Liver (tissue), 9 donors: Measurements from ENCODE around the gene PKN2. TPM values are rescaled to one million over a fixed set of nuclear protein-coding genes. Genes with fewer than 3 reads are reported as not detected.

Source experiments
- DNase-seq: peaks from one replicate; pipeline ENCODE4 v3.0.0-alpha.2; 2017; ENCODE audit warnings: low spot score
- H3K27ac ChIP-seq, 2 donors: one replicate each; pipeline ENCODE4 v1.7.0; 2013; ENCODE audit warnings: inconsistent platforms in 2 of 2, low read length in 2 of 2, control low read depth in 1 of 2, low read depth in 1 of 2, mild to moderate bottlenecking in 1 of 2
- H3K27me3 ChIP-seq, 4 donors: one replicate each; pipeline versions ENCODE4 v1.6.1 to v1.7.0; 2013; ENCODE audit warnings: low read length in 3 of 4, inconsistent platforms in 1 of 4, mild to moderate bottlenecking in 1 of 4, moderate library complexity in 1 of 4; ENCODE audit not compliant: control insufficient read depth in 4 of 4, insufficient read depth in 4 of 4
- H3K36me3 ChIP-seq, 4 donors: one replicate each; pipeline versions ENCODE4 v1.6.1 to v1.7.0; 2013; ENCODE audit warnings: low read length in 3 of 4, mild to moderate bottlenecking in 3 of 4, low read depth in 1 of 4, moderate library complexity in 1 of 4; ENCODE audit not compliant: control insufficient read depth in 4 of 4, insufficient read depth in 3 of 4
- H3K4me1 ChIP-seq, 4 donors: one replicate each; pipeline versions ENCODE4 v1.6.1 to v1.7.0; 2013; ENCODE audit warnings: low read length in 3 of 4, mild to moderate bottlenecking in 3 of 4, moderate library complexity in 1 of 4; ENCODE audit not compliant: control insufficient read depth in 4 of 4, insufficient read depth in 4 of 4
- H3K4me3 ChIP-seq, 3 donors: one replicate each; pipeline versions ENCODE4 v1.6.1 to v1.7.0; 2013; ENCODE audit warnings: low read length in 3 of 3, control low read depth in 1 of 3, low read depth in 1 of 3, mild to moderate bottlenecking in 1 of 3
- H3K9ac ChIP-seq, 2 donors: one replicate each; pipeline ENCODE4 v1.7.0; 2013; ENCODE audit warnings: low read length in 2 of 2, mild to moderate bottlenecking in 2 of 2, moderate library complexity in 2 of 2, control low read depth in 1 of 2, low read depth in 1 of 2
- H3K9me3 ChIP-seq, 4 donors: one replicate each; pipeline versions ENCODE4 v1.6.1 to v1.7.0; 2013; ENCODE audit warnings: low read length in 3 of 4; ENCODE audit not compliant: control insufficient read depth in 4 of 4
- EGR1 ChIP-seq, 2 donors: IDR thresholded peaks; 2 replicates each; pipeline ENCODE4 v1.6.1; 2016 to 2018; ENCODE audit warnings: antibody characterized with exemption in 2 of 2, low read depth in 2 of 2
- FOXA1 ChIP-seq: IDR thresholded peaks from 2 replicates; pipeline ENCODE4 v1.6.1; 2016; ENCODE audit warnings: antibody characterized with exemption
- FOXA2 ChIP-seq: IDR thresholded peaks from 2 replicates; pipeline ENCODE4 v1.6.1; 2016; ENCODE audit warnings: antibody characterized with exemption
- GABPA ChIP-seq, 2 donors: IDR thresholded peaks in 1 of 2; conservative IDR thresholded peaks in 1 of 2; 2 replicates each; pipeline ENCODE4 v1.6.1; 2016; ENCODE audit warnings: antibody characterized with exemption in 2 of 2, mild to moderate bottlenecking in 1 of 2, moderate library complexity in 1 of 2
- HNF4A ChIP-seq, 2 donors: conservative IDR thresholded peaks; 2 replicates each; pipeline ENCODE4 v1.6.1; 2016; ENCODE audit warnings: antibody characterized with exemption in 2 of 2, mild to moderate bottlenecking in 2 of 2
- JUND ChIP-seq, 2 donors: IDR thresholded peaks; 2 replicates each; pipeline ENCODE4 v1.6.1; 2016; ENCODE audit warnings: antibody characterized with exemption in 2 of 2
- MAX ChIP-seq: IDR thresholded peaks from 2 replicates; pipeline ENCODE4 v1.6.1; 2016; ENCODE audit warnings: antibody characterized with exemption
- NR2F2 ChIP-seq: IDR thresholded peaks from 2 replicates; pipeline ENCODE4 v1.6.1; 2016; ENCODE audit warnings: antibody characterized with exemption
- SP1 ChIP-seq: IDR thresholded peaks from 2 replicates; pipeline ENCODE4 v1.6.1; 2018; ENCODE audit warnings: antibody characterized with exemption, mild to moderate bottlenecking
- TAF1 ChIP-seq: conservative IDR thresholded peaks from 2 replicates; pipeline ENCODE4 v1.6.1; 2016; ENCODE audit warnings: antibody characterized with exemption, mild to moderate bottlenecking
- YY1 ChIP-seq: IDR thresholded peaks from 2 replicates; pipeline ENCODE4 v1.6.1; 2016; ENCODE audit warnings: antibody characterized with exemption, mild to moderate bottlenecking
- WGBS: extraction: QIAGEN DNeasy Blood & Tissue Kit; methylation state at CpG from one replicate; pipeline ENCODE4 v1.1.7; 2013; 5-methylcytosine and 5-hydroxymethylcytosine counted together
- polyA plus RNA-seq, 2 donors: library from polyadenylated mRNA; stranded (reverse) in 1 of 2; unstranded in 1 of 2; fragments of 200-250 nt in 1 of 2; fragments of >200 nt in 1 of 2; fragmentation: Nextera tagmentation in 1 of 2; extraction: Ambion mirVana in 1 of 2; gene quantifications; one replicate each; pipeline versions ENCODE4 v1.2.1 to v1.2.3, GENCODE V29; 2013 to 2015
- total RNA-seq, 2 donors: library from RNA; depleted of rRNA; stranded (reverse); fragments of >200 nt; gene quantifications; one replicate each; pipeline ENCODE4 v1.2.3, GENCODE V29; 2014
- TF ChIP-seq, protein P1 (sequence below): fragments of 150-350 bp; IDR thresholded peaks from 2 replicates; pipeline ENCODE4 v1.5.1; 2017; ENCODE audit warnings: improper control_type of control experiment, low read depth, low read length; ENCODE audit not compliant: missing input control
- TF ChIP-seq, protein P2 (sequence below): IDR thresholded peaks from 2 replicates; pipeline ENCODE4 v1.6.1; 2016; ENCODE audit warnings: antibody characterized with exemption
- TF ChIP-seq, protein P3 (sequence below): IDR thresholded peaks from 2 replicates; pipeline ENCODE4 v1.6.1; 2016; ENCODE audit warnings: antibody characterized with exemption
- donor health status: healthy.
- donor health status: healthy.
- donor health status: healthy.
- donor health status: healthy.
- donor health status: healthy.

The PKN2 gene
- total and polyA plus RNA-seq, 4 donors, result 4.4 to 20.7 (median 13.3) TPM

DNA sequence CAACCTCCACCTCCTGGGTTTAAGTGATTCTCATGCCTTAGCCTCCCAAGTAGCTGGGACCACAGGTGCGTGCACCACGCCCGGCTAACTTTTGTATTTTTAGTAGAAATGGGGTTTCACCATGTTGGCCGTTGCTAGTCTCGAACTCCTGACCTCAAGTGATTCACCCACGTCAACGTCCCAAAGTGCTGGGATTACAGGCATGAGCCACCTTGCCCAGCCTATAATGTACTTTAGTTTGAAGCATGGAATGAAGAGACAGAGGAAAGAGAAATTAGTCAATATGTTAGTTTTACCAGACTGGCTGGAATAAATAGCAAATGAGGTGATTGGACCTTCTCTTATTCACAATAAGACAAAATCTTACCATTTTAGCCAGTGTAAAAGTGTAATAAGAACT, 118.3 kb downstream of the PKN2 start:
- TF ChIP-seq MAX (no peak), FOXA2 (no peak), EGR1 (IDR thresholded peaks at IDR 0.05; ENCODE audit: low read depth in 2 of 2) (no peak), NR2F2 (no peak)
- Histone ChIP-seq H3K27ac (no peak overlapping the region), H3K9me3 (no peaks in the 10 kb centered on the region), H3K4me1 (no peaks in the 10 kb centered on the region), H3K9ac (no peak overlapping the region), H3K4me3 (no peak overlapping the region), H3K27me3 (no peaks in the 10 kb centered on the region), H3K36me3 (peaks cover 4 to 25% (median 15%) of the 10 kb centered on the region in 4 donors)
- DNase-seq, result no peak
- WGBS, result 97% methylated on average over 7 of the region's 7 CpGs

DNA sequence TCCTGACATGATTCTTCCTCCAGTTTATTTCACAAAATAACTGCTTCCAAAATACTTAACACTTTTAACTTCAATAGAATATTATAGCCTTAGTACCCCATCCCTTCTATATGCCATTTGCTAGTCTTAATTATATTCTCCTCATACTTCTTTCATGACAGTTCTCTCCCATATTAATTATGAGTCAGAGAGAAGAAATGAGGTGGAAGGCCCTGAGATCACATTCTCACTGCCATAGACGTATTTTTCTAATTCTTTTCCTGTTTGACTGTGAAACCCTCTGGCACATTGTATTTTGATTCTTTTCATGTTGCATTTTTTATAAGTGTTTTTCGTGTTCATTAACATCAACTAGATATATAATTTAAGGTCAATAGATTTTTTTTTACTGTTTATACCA, 118.9 kb downstream of the PKN2 start:
- Histone ChIP-seq H3K36me3 (peaks cover 2 to 25% (median 16%) of the 10 kb centered on the region in 4 donors), H3K4me3 (no peak overlapping the region), H3K27me3 (no peaks in the 10 kb centered on the region), H3K9ac (no peak overlapping the region), H3K9me3 (no peaks in the 10 kb centered on the region), H3K4me1 (no peaks in the 10 kb centered on the region), H3K27ac (no peak overlapping the region)
- DNase-seq, result no peak
- TF ChIP-seq YY1 (no peak), JUND (IDR thresholded peaks at IDR 0.05) (no peak), GABPA (IDR thresholded peaks at IDR 0.05 in 1 of 2, conservative IDR thresholded peaks at IDR 0.05 in 1 of 2) (no peak), FOXA1 (no peak), SP1 (no peak), EGR1 (IDR thresholded peaks at IDR 0.05; ENCODE audit: low read depth in 2 of 2) (no peak), MAX (no peak), TAF1 (no peak), FOXA2 (no peak)
- TF ChIP-seq, protein P1, sequence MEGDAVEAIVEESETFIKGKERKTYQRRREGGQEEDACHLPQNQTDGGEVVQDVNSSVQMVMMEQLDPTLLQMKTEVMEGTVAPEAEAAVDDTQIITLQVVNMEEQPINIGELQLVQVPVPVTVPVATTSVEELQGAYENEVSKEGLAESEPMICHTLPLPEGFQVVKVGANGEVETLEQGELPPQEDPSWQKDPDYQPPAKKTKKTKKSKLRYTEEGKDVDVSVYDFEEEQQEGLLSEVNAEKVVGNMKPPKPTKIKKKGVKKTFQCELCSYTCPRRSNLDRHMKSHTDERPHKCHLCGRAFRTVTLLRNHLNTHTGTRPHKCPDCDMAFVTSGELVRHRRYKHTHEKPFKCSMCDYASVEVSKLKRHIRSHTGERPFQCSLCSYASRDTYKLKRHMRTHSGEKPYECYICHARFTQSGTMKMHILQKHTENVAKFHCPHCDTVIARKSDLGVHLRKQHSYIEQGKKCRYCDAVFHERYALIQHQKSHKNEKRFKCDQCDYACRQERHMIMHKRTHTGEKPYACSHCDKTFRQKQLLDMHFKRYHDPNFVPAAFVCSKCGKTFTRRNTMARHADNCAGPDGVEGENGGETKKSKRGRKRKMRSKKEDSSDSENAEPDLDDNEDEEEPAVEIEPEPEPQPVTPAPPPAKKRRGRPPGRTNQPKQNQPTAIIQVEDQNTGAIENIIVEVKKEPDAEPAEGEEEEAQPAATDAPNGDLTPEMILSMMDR, result no peak
- TF ChIP-seq, protein P2, sequence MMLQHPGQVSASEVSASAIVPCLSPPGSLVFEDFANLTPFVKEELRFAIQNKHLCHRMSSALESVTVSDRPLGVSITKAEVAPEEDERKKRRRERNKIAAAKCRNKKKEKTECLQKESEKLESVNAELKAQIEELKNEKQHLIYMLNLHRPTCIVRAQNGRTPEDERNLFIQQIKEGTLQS, result no peak
- TF ChIP-seq, protein P3, sequence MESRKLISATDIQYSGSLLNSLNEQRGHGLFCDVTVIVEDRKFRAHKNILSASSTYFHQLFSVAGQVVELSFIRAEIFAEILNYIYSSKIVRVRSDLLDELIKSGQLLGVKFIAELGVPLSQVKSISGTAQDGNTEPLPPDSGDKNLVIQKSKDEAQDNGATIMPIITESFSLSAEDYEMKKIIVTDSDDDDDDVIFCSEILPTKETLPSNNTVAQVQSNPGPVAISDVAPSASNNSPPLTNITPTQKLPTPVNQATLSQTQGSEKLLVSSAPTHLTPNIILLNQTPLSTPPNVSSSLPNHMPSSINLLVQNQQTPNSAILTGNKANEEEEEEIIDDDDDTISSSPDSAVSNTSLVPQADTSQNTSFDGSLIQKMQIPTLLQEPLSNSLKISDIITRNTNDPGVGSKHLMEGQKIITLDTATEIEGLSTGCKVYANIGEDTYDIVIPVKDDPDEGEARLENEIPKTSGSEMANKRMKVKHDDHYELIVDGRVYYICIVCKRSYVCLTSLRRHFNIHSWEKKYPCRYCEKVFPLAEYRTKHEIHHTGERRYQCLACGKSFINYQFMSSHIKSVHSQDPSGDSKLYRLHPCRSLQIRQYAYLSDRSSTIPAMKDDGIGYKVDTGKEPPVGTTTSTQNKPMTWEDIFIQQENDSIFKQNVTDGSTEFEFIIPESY, result no peak
- 96% methylated on average over 2 of the region's 2 CpGs for WGBS

GRCh38 chr1:88803444-88803843, 119.4 kb downstream of the PKN2 start:
- H3K9me3 ChIP-seq, result no peaks in the 10 kb centered on the region
- TF ChIP-seq HNF4A (conservative IDR thresholded peaks at IDR 0.05) (no peak), TAF1 (no peak), EGR1 (IDR thresholded peaks at IDR 0.05; ENCODE audit: low read depth in 2 of 2) (no peak), MAX (no peak), GABPA (IDR thresholded peaks at IDR 0.05 in 1 of 2, conservative IDR thresholded peaks at IDR 0.05 in 1 of 2) (no peak)
- TF ChIP-seq, protein P1, result no peak
- TF ChIP-seq, protein P3, result no peak
- 96% methylated on average over 5 of the region's 5 CpGs for WGBS
- H3K4me1 ChIP-seq, result no peaks in the 10 kb centered on the region
- H3K36me3 ChIP-seq, result peaks cover 2 to 25% (median 16%) of the 10 kb centered on the region in 4 donors
- no peak overlapping the region for H3K4me3 ChIP-seq
- H3K27me3 ChIP-seq, result no peaks in the 10 kb centered on the region
- DNase-seq, result no peak
- H3K27ac ChIP-seq, result no peak overlapping the region
- H3K9ac ChIP-seq, result no peak overlapping the region
